GM23248 (cell line): ENCODE measurements around the gene DNASE1L2.

Source experiments
- EZH2 ChIP-seq: fragments of 200-600 bp; sonication (generic); IDR thresholded peaks from 2 replicates; pipeline ENCODE4 v1.6.1; 2018; ENCODE audit warnings: antibody characterized with exemption, mild to moderate bottlenecking; ENCODE audit not compliant: insufficient read depth, poor library complexity, severe bottlenecking
- EZH2phosphoT487 ChIP-seq: fragments of 200-600 bp; sonication (generic); IDR thresholded peaks from 2 replicates; pipeline ENCODE4 v1.6.1; 2018; ENCODE audit warnings: antibody characterized with exemption, moderate library complexity, mild to moderate bottlenecking, low read depth; ENCODE audit not compliant: insufficient read depth

DNA sequence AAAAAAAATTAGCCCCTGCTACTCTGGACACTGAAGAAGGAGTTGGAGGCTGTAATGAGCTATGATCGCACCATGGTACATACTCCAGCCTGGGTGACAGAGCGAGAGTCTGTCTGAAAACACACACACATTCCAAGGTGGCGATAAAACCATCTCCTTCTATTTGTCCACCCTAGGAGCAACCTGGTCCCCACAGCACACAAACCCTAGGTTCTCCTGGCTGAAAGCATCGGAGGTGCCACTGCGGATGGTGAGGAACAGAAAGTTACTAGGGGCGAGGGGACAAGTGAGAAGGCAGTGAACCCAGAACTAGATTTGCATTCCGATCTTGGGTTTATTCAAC is 16.5 kb downstream of the DNASE1L2 start:
- TF ChIP-seq EZH2 = no peak
- no peak for TF ChIP-seq EZH2phosphoT487
